ENCODE data around the gene PHLDB2.
A peak's percentile ranks its signal among the peaks of the same experiment; 100 is the strongest.

Gene PHLDB2

GRCh38 chr3:111824351-111824750, 34.7 kb upstream of the PHLDB2 start:
- Histone ChIP-seq H2BK12ac (ENCODE audit: low read length in 2 of 2) (no peak overlapping the region), H3K4me1 (ENCODE audit: control insufficient read depth, insufficient read depth, low read depth, low read length) (peaks cover 1% of the 10 kb centered on the region), H3K27me3 (ENCODE audit: control insufficient read depth in 1 of 2, insufficient read depth in 1 of 2, low read length in 2 of 2) (no peaks in the 10 kb centered on the region), H3K18ac (ENCODE audit: low read depth in 1 of 2, low read length in 2 of 2) (no peak overlapping the region), H3K4me3 (ENCODE audit: insufficient read depth in 1 of 2, low read depth in 1 of 2, low read length in 2 of 2) (no peak overlapping the region), H3K36me3 (ENCODE audit: control insufficient read depth in 1 of 2, insufficient read depth in 2 of 2, low read depth in 1 of 2, low read length in 2 of 2) (no peaks in the 10 kb centered on the region), H3K4me2 (ENCODE audit: low read length, poor library complexity, severe bottlenecking) (no peak overlapping the region), H2AK5ac (ENCODE audit: low read length, severe bottlenecking) (no peak overlapping the region), H2BK15ac (ENCODE audit: low read depth, poor library complexity, severe bottlenecking) (no peak overlapping the region), H3K79me1 (replicated peaks; ENCODE audit: low read length, poor library complexity, severe bottlenecking) (no peaks in the 10 kb centered on the region), H3K4ac (ENCODE audit: low read depth in 1 of 2, low read length in 2 of 2) (no peak overlapping the region), H3K14ac (ENCODE audit: low read length in 2 of 2) (no peak overlapping the region), H3K27ac (ENCODE audit: low read length, poor library complexity, severe bottlenecking) (no peak overlapping the region), H3K23ac (ENCODE audit: low read length in 2 of 2) (no peak overlapping the region), H2BK5ac (ENCODE audit: low read depth, low read length, poor library complexity, severe bottlenecking) (no peak overlapping the region), H4K91ac (ENCODE audit: low read length) (no peak overlapping the region), H4K8ac (ENCODE audit: low read length) (no peak overlapping the region), H2BK120ac (ENCODE audit: low read depth, low read length) (no peak overlapping the region), H3K9me3 (ENCODE audit: control insufficient read depth, low read length) (peaks cover 7% of the 10 kb centered on the region), H2AFZ (ENCODE audit: low read depth, low read length) (no peak overlapping the region), H3K9ac (ENCODE audit: low read length) (no peak overlapping the region)
- WGBS: 83% methylated on average over 4 of the region's 4 CpGs
- DNase-seq: no peak

DNA sequence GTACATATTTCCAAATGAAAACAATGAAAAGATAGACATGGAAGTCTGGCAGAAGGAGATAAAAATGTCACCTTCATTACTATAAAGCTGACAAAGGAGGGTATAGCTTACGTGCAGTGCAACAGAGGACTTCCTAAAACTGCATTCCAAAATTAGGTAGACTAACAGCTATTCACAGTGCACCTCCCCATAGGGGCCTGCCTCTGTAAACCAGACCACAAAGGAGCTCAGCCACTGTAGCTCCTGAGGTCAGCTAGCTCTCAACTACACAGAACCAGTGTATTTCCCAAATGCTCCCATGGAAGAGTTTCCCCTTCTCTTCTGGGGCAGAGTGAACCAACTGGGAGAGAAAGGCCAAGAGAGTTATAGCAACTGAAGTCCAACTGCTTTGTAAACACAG, 31.2 kb upstream of the PHLDB2 start:
- H3K4me1 ChIP-seq (ENCODE audit: control insufficient read depth, insufficient read depth, low read depth, low read length): peaks cover 1% of the 10 kb centered on the region
- H3K79me1 ChIP-seq (replicated peaks; ENCODE audit: low read length, poor library complexity, severe bottlenecking): no peaks in the 10 kb centered on the region
- H2AFZ ChIP-seq (ENCODE audit: low read depth, low read length): no peak overlapping the region
- H2BK120ac ChIP-seq (ENCODE audit: low read depth, low read length): no peak overlapping the region
- no peak overlapping the region for H2AK5ac ChIP-seq (ENCODE audit: low read length, severe bottlenecking)
- H3K9me3 ChIP-seq (ENCODE audit: control insufficient read depth, low read length): no peaks in the 10 kb centered on the region
- no peaks in the 10 kb centered on the region for H3K27me3 ChIP-seq (ENCODE audit: control insufficient read depth in 1 of 2, insufficient read depth in 1 of 2, low read length in 2 of 2)
- no peak overlapping the region for H2BK5ac ChIP-seq (ENCODE audit: low read depth, low read length, poor library complexity, severe bottlenecking)
- peak overlapping the region in 1 of 2 experiments; percentile 38 for H2BK12ac ChIP-seq (ENCODE audit: low read length in 2 of 2)
- H2BK15ac ChIP-seq (ENCODE audit: low read depth, poor library complexity, severe bottlenecking): no peak overlapping the region
- no peak overlapping the region for H3K4me2 ChIP-seq (ENCODE audit: low read length, poor library complexity, severe bottlenecking)
- no peak overlapping the region for H3K14ac ChIP-seq (ENCODE audit: low read length in 2 of 2)
- no peak overlapping the region for H3K9ac ChIP-seq (ENCODE audit: low read length)
- whole genome bisulfite sequencing: 88% methylated on average over 1 of the region's 1 CpG
- no peak overlapping the region for H4K91ac ChIP-seq (ENCODE audit: low read length)
- H3K23ac ChIP-seq (ENCODE audit: low read length in 2 of 2): no peak overlapping the region
- no peak overlapping the region for H3K4ac ChIP-seq (ENCODE audit: low read depth in 1 of 2, low read length in 2 of 2)
- H3K4me3 ChIP-seq (ENCODE audit: insufficient read depth in 1 of 2, low read depth in 1 of 2, low read length in 2 of 2): no peak overlapping the region
- no peak overlapping the region for H3K27ac ChIP-seq (ENCODE audit: low read length, poor library complexity, severe bottlenecking)
- H4K8ac ChIP-seq (ENCODE audit: low read length): no peak overlapping the region
- no peaks in the 10 kb centered on the region for H3K36me3 ChIP-seq (ENCODE audit: control insufficient read depth in 1 of 2, insufficient read depth in 2 of 2, low read depth in 1 of 2, low read length in 2 of 2)
- no peak overlapping the region for H3K18ac ChIP-seq (ENCODE audit: low read depth in 1 of 2, low read length in 2 of 2)
- DNase-seq: no peak

DNA sequence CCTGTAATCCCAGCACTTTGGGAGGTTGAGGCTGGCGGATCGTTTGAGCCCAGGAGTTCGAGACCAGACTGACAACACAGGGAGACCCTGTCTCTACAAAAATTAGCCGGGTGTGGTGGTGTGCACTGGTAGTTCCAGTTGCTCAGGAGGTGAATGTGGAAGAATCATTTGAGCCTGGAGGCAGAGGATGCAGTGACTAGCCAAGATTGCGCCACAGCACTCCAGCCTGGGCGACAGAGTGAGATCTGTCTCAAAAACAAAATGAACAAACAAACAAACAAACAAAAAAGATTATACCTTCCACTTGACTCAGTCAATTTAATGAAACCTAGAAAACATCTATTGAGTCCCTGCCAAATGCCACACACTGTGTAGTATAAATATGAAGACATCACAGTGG, 30.5 kb upstream of the PHLDB2 start:
- no peaks in the 10 kb centered on the region for H3K36me3 ChIP-seq (ENCODE audit: control insufficient read depth in 1 of 2, insufficient read depth in 2 of 2, low read depth in 1 of 2, low read length in 2 of 2)
- no peaks in the 10 kb centered on the region for H3K79me1 ChIP-seq (replicated peaks; ENCODE audit: low read length, poor library complexity, severe bottlenecking)
- H3K9ac ChIP-seq (ENCODE audit: low read length): no peak overlapping the region
- no peak overlapping the region for H2AFZ ChIP-seq (ENCODE audit: low read depth, low read length)
- H2BK15ac ChIP-seq (ENCODE audit: low read depth, poor library complexity, severe bottlenecking): no peak overlapping the region
- no peak for DNase-seq
- no peaks in the 10 kb centered on the region for H3K27me3 ChIP-seq (ENCODE audit: control insufficient read depth in 1 of 2, insufficient read depth in 1 of 2, low read length in 2 of 2)
- no peak overlapping the region for H4K91ac ChIP-seq (ENCODE audit: low read length)
- H3K14ac ChIP-seq (ENCODE audit: low read length in 2 of 2): no peak overlapping the region
- H3K4me2 ChIP-seq (ENCODE audit: low read length, poor library complexity, severe bottlenecking): no peak overlapping the region
- no peak overlapping the region for H2AK5ac ChIP-seq (ENCODE audit: low read length, severe bottlenecking)
- WGBS: 94% methylated on average over 6 of the region's 6 CpGs
- no peak overlapping the region for H2BK5ac ChIP-seq (ENCODE audit: low read depth, low read length, poor library complexity, severe bottlenecking)
- H3K9me3 ChIP-seq (ENCODE audit: control insufficient read depth, low read length): no peaks in the 10 kb centered on the region
- H2BK12ac ChIP-seq (ENCODE audit: low read length in 2 of 2): no peak overlapping the region
- H2BK120ac ChIP-seq (ENCODE audit: low read depth, low read length): no peak overlapping the region
- H3K23ac ChIP-seq (ENCODE audit: low read length in 2 of 2): no peak overlapping the region
- no peak overlapping the region for H4K8ac ChIP-seq (ENCODE audit: low read length)
- no peak overlapping the region for H3K27ac ChIP-seq (ENCODE audit: low read length, poor library complexity, severe bottlenecking)
- no peak overlapping the region for H3K18ac ChIP-seq (ENCODE audit: low read depth in 1 of 2, low read length in 2 of 2)
- no peak overlapping the region for H3K4me3 ChIP-seq (ENCODE audit: insufficient read depth in 1 of 2, low read depth in 1 of 2, low read length in 2 of 2)
- peaks cover 1% of the 10 kb centered on the region for H3K4me1 ChIP-seq (ENCODE audit: control insufficient read depth, insufficient read depth, low read depth, low read length)
- H3K4ac ChIP-seq (ENCODE audit: low read depth in 1 of 2, low read length in 2 of 2): no peak overlapping the region

DNA sequence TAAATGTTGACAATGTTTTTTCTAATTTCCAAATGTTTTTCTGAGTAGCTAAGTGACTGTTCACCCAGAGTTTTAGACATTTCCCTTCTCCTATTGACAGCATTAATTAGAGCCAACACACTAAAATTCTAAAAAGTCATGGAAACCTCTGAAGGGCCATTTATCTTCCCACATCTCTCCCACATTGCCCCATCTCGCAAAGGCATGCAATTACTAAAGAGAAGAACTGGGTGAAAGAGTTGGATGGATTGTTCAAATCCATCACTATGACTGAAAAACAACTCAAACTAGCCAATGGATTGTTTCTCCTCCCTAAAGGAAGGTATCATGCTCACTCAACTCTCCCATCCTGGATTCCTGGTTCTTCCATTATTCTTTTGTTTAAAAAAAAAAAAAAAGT, 30.0 kb upstream of the PHLDB2 start:
- Histone ChIP-seq H3K79me1 (replicated peaks; ENCODE audit: low read length, poor library complexity, severe bottlenecking) (no peaks in the 10 kb centered on the region), H4K91ac (ENCODE audit: low read length) (no peak overlapping the region), H2AFZ (ENCODE audit: low read depth, low read length) (no peak overlapping the region), H3K36me3 (ENCODE audit: control insufficient read depth in 1 of 2, insufficient read depth in 2 of 2, low read depth in 1 of 2, low read length in 2 of 2) (no peaks in the 10 kb centered on the region), H2AK5ac (ENCODE audit: low read length, severe bottlenecking) (no peak overlapping the region), H2BK5ac (ENCODE audit: low read depth, low read length, poor library complexity, severe bottlenecking) (no peak overlapping the region), H4K8ac (ENCODE audit: low read length) (no peak overlapping the region), H3K14ac (ENCODE audit: low read length in 2 of 2) (no peak overlapping the region), H3K4me3 (ENCODE audit: insufficient read depth in 1 of 2, low read depth in 1 of 2, low read length in 2 of 2) (no peak overlapping the region), H3K23ac (ENCODE audit: low read length in 2 of 2) (no peak overlapping the region), H3K9ac (ENCODE audit: low read length) (no peak overlapping the region), H3K18ac (ENCODE audit: low read depth in 1 of 2, low read length in 2 of 2) (no peak overlapping the region), H3K4me2 (ENCODE audit: low read length, poor library complexity, severe bottlenecking) (no peak overlapping the region), H2BK15ac (ENCODE audit: low read depth, poor library complexity, severe bottlenecking) (no peak overlapping the region), H3K9me3 (ENCODE audit: control insufficient read depth, low read length) (no peaks in the 10 kb centered on the region), H3K27me3 (ENCODE audit: control insufficient read depth in 1 of 2, insufficient read depth in 1 of 2, low read length in 2 of 2) (no peaks in the 10 kb centered on the region), H2BK12ac (ENCODE audit: low read length in 2 of 2) (no peak overlapping the region), H3K27ac (ENCODE audit: low read length, poor library complexity, severe bottlenecking) (no peak overlapping the region), H2BK120ac (ENCODE audit: low read depth, low read length) (no peak overlapping the region), H3K4ac (ENCODE audit: low read depth in 1 of 2, low read length in 2 of 2) (no peak overlapping the region), H3K4me1 (ENCODE audit: control insufficient read depth, insufficient read depth, low read depth, low read length) (no peaks in the 10 kb centered on the region)
- no peak for DNase-seq
- WGBS: no CpG with 5 or more reads among the region's 1 CpG
